HCT116 (cell line): ENCODE measurements around the gene TTLL5. TPM values are rescaled to one million over a fixed set of nuclear protein-coding genes. Genes with fewer than 3 reads are reported as not detected.

Source experiments
- ATAC-seq: fragments of 200-7000 bp; cut with Tn5 transposase; 2 replicates; pipeline ENCODE4 v1.9.1; 2020; ENCODE audit warnings: mild to moderate bottlenecking, moderate library complexity
- BruUV-seq: library from RNA; stranded (reverse); fragments of 400-500 nt; replicated peaks from 2 replicates; lab custom pipeline; 2021; lab: Mats Ljungman, UMichigan
- CTCF ChIA-PET: fragments of 300-600 bp; sonication (Branson Sonifier 250); formaldehyde crosslinking; loops from one replicate; lab custom pipeline; 2021; ENCODE audit warnings: antibody characterized with exemption; lab: Charles Lee
- POLR2A ChIA-PET: fragments of 300-600, 350-600 bp; sonication (Branson Sonifier 250); formaldehyde crosslinking; loops from one replicate; lab custom pipeline; 2021; ENCODE audit warnings: antibody characterized with exemption; lab: Charles Lee
- RAD21 ChIA-PET, 2 experiments: fragments of 300-600 bp; sonication (Branson Sonifier 250); formaldehyde crosslinking; loops; one replicate each; lab custom pipeline; 2023; ENCODE audit warnings: low total read pairs in 2 of 2; ENCODE audit not compliant: uncharacterized antibody in 2 of 2, unreplicated experiment in 2 of 2, low non-redundant PET in 1 of 2; lab: Charles Lee
- DNase-seq: peaks from one replicate; pipeline ENCODE4 v3.0.0-alpha.2; 2010; ENCODE audit warnings: low read depth, low spot score
- H2AFZ ChIP-seq: fragments of 200-600 bp; shearing (Covaris generic), sonication (generic); 2 replicates; pipeline ENCODE4 v1.6.1; 2017; ENCODE audit warnings: low read depth, mixed run types, mixed read lengths, antibody characterized with exemption, low read length; ENCODE audit not compliant: poor library complexity, severe bottlenecking
- H3K27ac ChIP-seq: 2 replicates; pipeline ENCODE4 v1.5.1; 2012; ENCODE audit warnings: low read depth, low read length
- H3K27me3 ChIP-seq: fragments of 200-600 bp; sonication (generic); 2 replicates; pipeline ENCODE4 v1.6.1; 2016; ENCODE audit warnings: mixed run types, low read length, mixed read lengths; ENCODE audit not compliant: insufficient read depth
- H3K36me3 ChIP-seq, 2 experiments: fragments of 200-500 bp in 1 of 2; fragments of 200-600 bp in 1 of 2; sonication (Bioruptor generic) in 1 of 2; sonication (generic) in 1 of 2; 2 replicates each; pipeline versions ENCODE4 v1.5.1 to v1.6.1; 2014 to 2016; ENCODE audit warnings: low read length in 2 of 2, inconsistent platforms in 1 of 2, mixed read lengths in 1 of 2, mixed run types in 1 of 2; ENCODE audit not compliant: insufficient read depth in 2 of 2, control insufficient read depth in 1 of 2
- H3K4me1 ChIP-seq, 2 experiments: fragments of 200-600 bp in 1 of 2; sonication (generic) in 1 of 2; 2 replicates each; pipeline versions ENCODE4 v1.5.1 to v1.6.1; 2012 to 2017; ENCODE audit warnings: low read length in 2 of 2, inconsistent platforms in 1 of 2, mild to moderate bottlenecking in 1 of 2, mixed read lengths in 1 of 2, mixed run types in 1 of 2, moderate library complexity in 1 of 2; ENCODE audit not compliant: insufficient read depth in 2 of 2, control insufficient read depth in 1 of 2
- H3K4me2 ChIP-seq: fragments of 200-600 bp; sonication (generic); 2 replicates; pipeline ENCODE4 v1.6.1; 2017; ENCODE audit warnings: mixed run types, low read length, mixed read lengths
- H3K4me3 ChIP-seq, 2 experiments: fragments of 200-600 bp in 1 of 2; sonication (generic) in 1 of 2; replicated peaks in 1 of 2; 2 replicates each; pipeline ENCODE4 v1.5.1; 2011 to 2016; ENCODE audit warnings: low read length in 2 of 2, control low read depth in 1 of 2, low read depth in 1 of 2, mild to moderate bottlenecking in 1 of 2, mixed read lengths in 1 of 2, mixed run types in 1 of 2
- H3K79me2 ChIP-seq: fragments of 200-600 bp; sonication (generic); 2 replicates; pipeline ENCODE4 v1.6.1; 2017; ENCODE audit warnings: mild to moderate bottlenecking, mixed run types, low read length, moderate library complexity, mixed read lengths; ENCODE audit not compliant: insufficient read depth
- H3K9ac ChIP-seq: fragments of 200-600 bp; sonication (generic); 2 replicates; pipeline ENCODE4 v1.6.1; 2016; ENCODE audit warnings: low read length, mixed read lengths
- H3K9me2 ChIP-seq: fragments of 200-600 bp; sonication (generic), shearing (Covaris generic); 2 replicates; pipeline ENCODE4 v1.6.1; 2017; ENCODE audit warnings: mixed run types, mild to moderate bottlenecking, moderate library complexity; ENCODE audit not compliant: insufficient read depth
- H3K9me3 ChIP-seq, 2 experiments: fragments of 200-500 bp in 1 of 2; fragments of 200-600 bp in 1 of 2; sonication (Bioruptor generic) in 1 of 2; sonication (generic) in 1 of 2; 2 replicates each; pipeline ENCODE4 v1.6.1; 2014 to 2017; ENCODE audit warnings: low read length in 2 of 2, mixed read lengths in 2 of 2, inconsistent platforms in 1 of 2, low read depth in 1 of 2, mild to moderate bottlenecking in 1 of 2, mixed run types in 1 of 2, moderate library complexity in 1 of 2; ENCODE audit not compliant: control insufficient read depth in 1 of 2, insufficient read depth in 1 of 2
- H4K20me1 ChIP-seq: fragments of 200-600 bp; sonication (generic), shearing (Covaris generic); 2 replicates; pipeline ENCODE4 v1.6.1; 2017; ENCODE audit warnings: mixed run types, mild to moderate bottlenecking, moderate library complexity; ENCODE audit not compliant: insufficient read depth
- CEBPB ChIP-seq: IDR thresholded peaks from 2 replicates; pipeline ENCODE4 v1.6.1; 2012; ENCODE audit warnings: low read depth
- CTCF ChIP-seq, 3 experiments: fragments of 200-600 bp in 1 of 3; sonication (generic) in 1 of 3; IDR thresholded peaks in 2 of 3; conservative IDR thresholded peaks in 1 of 3; 2 replicates each; pipeline ENCODE4 v1.5.1; 2012 to 2017; ENCODE audit warnings: low read depth in 2 of 3, low read length in 2 of 3, antibody characterized with exemption in 1 of 3, borderline replicate concordance in 1 of 3, control low read depth in 1 of 3, mild to moderate bottlenecking in 1 of 3, mixed read lengths in 1 of 3, mixed run types in 1 of 3, moderate library complexity in 1 of 3; ENCODE audit not compliant: insufficient read depth in 1 of 3
- ELF1 ChIP-seq: IDR thresholded peaks from 2 replicates; pipeline ENCODE4 v1.6.1; 2012; ENCODE audit warnings: low read depth, borderline replicate concordance
- EZH2 ChIP-seq: fragments of 200-600 bp; sonication (generic); IDR thresholded peaks from 2 replicates; pipeline ENCODE4 v1.6.1; 2017; ENCODE audit warnings: antibody characterized with exemption, mixed run types
- JUND ChIP-seq: IDR thresholded peaks from 2 replicates; pipeline ENCODE4 v1.6.1; 2012
- POLR2AphosphoS5 ChIP-seq: IDR thresholded peaks from 2 replicates; pipeline ENCODE4 v1.6.1; 2011; ENCODE audit warnings: mild to moderate bottlenecking, low read depth, low read length, moderate library complexity
- SIN3A ChIP-seq: IDR thresholded peaks from 2 replicates; pipeline ENCODE4 v1.6.1; 2012; ENCODE audit warnings: low read depth
- ZBTB33 ChIP-seq: IDR thresholded peaks from 2 replicates; pipeline ENCODE4 v1.6.1; 2011; ENCODE audit warnings: mild to moderate bottlenecking, low read length, moderate library complexity; ENCODE audit not compliant: insufficient replicate concordance; ENCODE audit errors: extremely low read depth
- ZFX ChIP-seq: fragments of 450-650 bp; IDR thresholded peaks from 2 replicates; pipeline ENCODE4 v1.6.1; 2017
- ZNF274 ChIP-seq: fragments of 200-500 bp; sonication (Bioruptor generic); IDR thresholded peaks from 2 replicates; pipeline ENCODE4 v1.6.1; 2014; ENCODE audit warnings: mild to moderate bottlenecking, low read depth, low read length, inconsistent platforms
- intact Hi-C: fragments of 100-400 bp; cut with micrococcal nuclease; formaldehyde crosslinking; loops from 2 replicates; pipeline ENCODE4 v1.10.0; 2022
- total RNA-seq: library from RNA; stranded (reverse); gene quantifications from one replicate; pipeline ENCODE4 v1.2.1, GENCODE V29; 2021; ENCODE audit not compliant: unreplicated experiment

TTLL5 gene
- total RNA-seq, 1 experiment from 2014 or later: 26.2 TPM

GRCh38 chr14:75626863-75627262 lies 34.2 kb upstream of the TTLL5 start:
- Histone ChIP-seq H4K20me1 (no peaks in the 10 kb centered on the region), H3K27me3 (no peaks in the 10 kb centered on the region), H3K27ac (no peak overlapping the region), H3K79me2 (no peaks in the 10 kb centered on the region), H3K4me3 (no peak overlapping the region), H3K36me3 (no peaks in the 10 kb centered on the region), H2AFZ (no peak overlapping the region), H3K9me3 (no peaks in the 10 kb centered on the region), H3K9ac (no peak overlapping the region), H3K4me1 (no peaks in the 10 kb centered on the region), H3K4me2 (no peak overlapping the region), H3K9me2 (no peaks in the 10 kb centered on the region)
- intact Hi-C loops: no loop called here
- ATAC-seq: no peak
- ChIA-PET POLR2A (no interaction called here), CTCF (no interaction called here), RAD21 (no interaction called here)
- no peak for DNase-seq
- TF ChIP-seq ELF1 (no peak), POLR2AphosphoS5 (no peak), JUND (no peak), ZFX (no peak), CEBPB (no peak), SIN3A (no peak), EZH2 (no peak), ZNF274 (no peak), ZBTB33 (no peak), CTCF (IDR thresholded peaks at IDR 0.05 in 2 of 3, conservative IDR thresholded peaks at IDR 0.05 in 1 of 3; ENCODE audit: borderline replicate concordance in 1 of 3, insufficient read depth in 1 of 3, low read depth in 2 of 3, low read length in 2 of 3) (no peak)
- no TSS peak for BruUV-seq
